ENCODE results near the gene NRXN3. TPM values are rescaled to one million over a fixed set of nuclear protein-coding genes. Genes with fewer than 3 reads are reported as not detected.

NRXN3 gene
- total and polyA plus RNA-seq, 4 donors = 0.07 to 1.2 (median 0.23) TPM

- no peak overlapping the region for H3K9ac ChIP-seq (ENCODE audit: low read depth in 1 of 2, low read length in 2 of 2)
- no peak overlapping the region for H3K27ac ChIP-seq (ENCODE audit: low read depth in 1 of 2, low read length in 2 of 2)
- no peak for TF ChIP-seq MAX (IDR thresholded peaks at IDR 0.05)
- TF ChIP-seq REST (IDR thresholded peaks at IDR 0.05) = no peak
- TF ChIP-seq NR2F2 (IDR thresholded peaks at IDR 0.05) = no peak
- no peak for TF ChIP-seq SP1 (IDR thresholded peaks at IDR 0.05)
- TF ChIP-seq EGR1 (IDR thresholded peaks at IDR 0.05; ENCODE audit: low read depth in 2 of 2) = no peak
- TF ChIP-seq JUND (IDR thresholded peaks at IDR 0.05) = no peak
- no peak for TF ChIP-seq HNF4G (IDR thresholded peaks at IDR 0.05)
- no peak for TF ChIP-seq GABPA (IDR thresholded peaks at IDR 0.05 in 1 of 2, conservative IDR thresholded peaks at IDR 0.05 in 1 of 2)
- no peak for TF ChIP-seq ATF3 (IDR thresholded peaks at IDR 0.05)
- TF ChIP-seq FOXA2 (IDR thresholded peaks at IDR 0.05) = no peak
- no peaks in the 10 kb centered on the region for H3K36me3 ChIP-seq (ENCODE audit: control insufficient read depth in 4 of 4, insufficient read depth in 3 of 4, low read depth in 1 of 4, low read length in 3 of 4)
- no peak for DNase-seq (ENCODE audit: low spot score)
- H3K4me3 ChIP-seq (ENCODE audit: low read depth in 1 of 3, low read length in 3 of 3) = no peak overlapping the region
- H3K4me1 ChIP-seq (ENCODE audit: control insufficient read depth in 4 of 4, insufficient read depth in 4 of 4, low read length in 3 of 4) = no peaks in the 10 kb centered on the region
- H3K27me3 ChIP-seq (ENCODE audit: control insufficient read depth in 4 of 4, insufficient read depth in 4 of 4, low read length in 3 of 4) = no peaks in the 10 kb centered on the region
- peaks cover 0 to 2% (median 0%) of the 10 kb centered on the region in 4 donors for H3K9me3 ChIP-seq (ENCODE audit: control insufficient read depth in 4 of 4, low read length in 3 of 4)
- WGBS = 58% methylated on average over 2 of the region's 2 CpGs
These were observed 108.5 kb downstream of the NRXN3 start for GRCh38 chr14:78278464-78279250.

- Histone ChIP-seq H3K4me1 (ENCODE audit: control insufficient read depth in 4 of 4, insufficient read depth in 4 of 4, low read length in 3 of 4) (no peaks in the 10 kb centered on the region), H3K27me3 (ENCODE audit: control insufficient read depth in 4 of 4, insufficient read depth in 4 of 4, low read length in 3 of 4) (no peaks in the 10 kb centered on the region), H3K9me3 (ENCODE audit: control insufficient read depth in 4 of 4, low read length in 3 of 4) (peaks cover 0 to 6% (median 0%) of the 10 kb centered on the region in 4 donors), H3K4me3 (ENCODE audit: low read depth in 1 of 3, low read length in 3 of 3) (no peak overlapping the region), H3K27ac (ENCODE audit: low read depth in 1 of 2, low read length in 2 of 2) (no peak overlapping the region), H3K9ac (ENCODE audit: low read depth in 1 of 2, low read length in 2 of 2) (no peak overlapping the region), H3K36me3 (ENCODE audit: control insufficient read depth in 4 of 4, insufficient read depth in 3 of 4, low read depth in 1 of 4, low read length in 3 of 4) (no peaks in the 10 kb centered on the region)
- no peak for DNase-seq (ENCODE audit: low spot score)
- no peak for TF ChIP-seq TAF1 (conservative IDR thresholded peaks at IDR 0.05)
- no peak for TF ChIP-seq RXRA (IDR thresholded peaks at IDR 0.05)
- no peak for TF ChIP-seq RAD21 (IDR thresholded peaks at IDR 0.05)
- TF ChIP-seq FOXA2 (IDR thresholded peaks at IDR 0.05) = no peak
- TF ChIP-seq REST (IDR thresholded peaks at IDR 0.05) = no peak
- TF ChIP-seq SP1 (IDR thresholded peaks at IDR 0.05) = no peak
- no peak for TF ChIP-seq GABPA (IDR thresholded peaks at IDR 0.05 in 1 of 2, conservative IDR thresholded peaks at IDR 0.05 in 1 of 2)
- TF ChIP-seq HNF4A (conservative IDR thresholded peaks at IDR 0.05) = no peak
- TF ChIP-seq EGR1 (IDR thresholded peaks at IDR 0.05; ENCODE audit: low read depth in 2 of 2) = no peak
- TF ChIP-seq ATF3 (IDR thresholded peaks at IDR 0.05) = no peak
- WGBS = 68% methylated on average over 6 of the region's 6 CpGs
These were observed 112.3 kb downstream of the NRXN3 start for GRCh38 chr14:78282437-78282836.
